Spleen (tissue), 7 donors: ENCODE results near the gene GLA.

Source experiments
- CTCF ChIP-seq, 11 experiments: fragments of 200-600 bp in 7 of 11; fragments of 450-650 bp in 4 of 11; sonication (generic) in 4 of 11; IDR thresholded peaks in 8 of 11; conservative IDR thresholded peaks in 3 of 11; 1 replicate in 7 of 11; 2 replicates in 4 of 11; pipeline versions ENCODE4 v1.4.0 to v1.8.0; 2016 to 2021; ENCODE audit warnings: antibody characterized with exemption in 11 of 11, inconsistent platforms in 4 of 11, mild to moderate bottlenecking in 1 of 11
- POLR2A ChIP-seq, 3 donors: fragments of 450-650 bp; IDR thresholded peaks; one replicate each; pipeline ENCODE4 v1.5.1; 2017; ENCODE audit warnings: antibody characterized with exemption in 3 of 3, mild to moderate bottlenecking in 1 of 3
- donor health status: DM: no; HTN: no; CAD: no; lungs with moderate emphysema.
- donor health status: DM: no; HTN: no; CAD: no.
- donor health status: DM: no; HTN: no; CAD: no.

- no peak for TF ChIP-seq CTCF (IDR thresholded peaks at IDR 0.05 in 8 of 11, conservative IDR thresholded peaks at IDR 0.05 in 3 of 11)
- TF ChIP-seq POLR2A (IDR thresholded peaks at IDR 0.05) = no peak
Observed at GRCh38 chrX:101452056-101452455, 44.3 kb upstream of the GLA start.
